SK-N-SH (cell line): ENCODE measurements around the gene FBXL15. TPM values are rescaled to one million over a fixed set of nuclear protein-coding genes. Genes with fewer than 3 reads are reported as not detected.

Source experiments
- CTCF ChIA-PET: fragments of 300-600, 350-600 bp; formaldehyde crosslinking; extraction: SDS; loops from one replicate; lab custom pipeline; 2021; lab: Yijun Ruan, JAX
- POLR2A ChIA-PET: fragments of 350-600 bp; sonication (Branson Sonifier 250); formaldehyde crosslinking; extraction: SDS; loops from one replicate; lab custom pipeline; 2020; ENCODE audit warnings: antibody characterized with exemption, inconsistent platforms; lab: Yijun Ruan, JAX
- DNase-seq: peaks from one replicate; pipeline ENCODE4 v3.0.0; 2012
- H2AFZ ChIP-seq: fragments of 200-600 bp; sonication (generic); 2 replicates; pipeline ENCODE4 v1.8.1; 2016; ENCODE audit warnings: antibody characterized with exemption, mild to moderate bottlenecking, low read depth
- H3F3A ChIP-seq: fragments of 200-600 bp; sonication (generic); replicated peaks from 2 replicates; pipeline ENCODE3; 2016; ENCODE audit warnings: antibody characterized with exemption, mild to moderate bottlenecking; ENCODE audit not compliant: insufficient read depth
- H3K27ac ChIP-seq, 2 experiments: fragments of 200-500 bp in 1 of 2; fragments of 200-600 bp in 1 of 2; sonication (Bioruptor generic) in 1 of 2; sonication (generic), shearing (Covaris generic) in 1 of 2; 2 replicates each; pipeline versions ENCODE4 v1.5.1 to v1.6.1; 2014 to 2016; ENCODE audit warnings: low read depth in 2 of 2, inconsistent platforms in 1 of 2, low read length in 1 of 2, mild to moderate bottlenecking in 1 of 2, mixed read lengths in 1 of 2
- H3K27me3 ChIP-seq: fragments of 200-600 bp; sonication (generic), shearing (Covaris generic); 2 replicates; pipeline ENCODE4 v1.6.1; 2016; ENCODE audit warnings: mixed run types; ENCODE audit not compliant: insufficient read depth
- H3K36me3 ChIP-seq, 2 experiments: fragments of 200-500 bp in 1 of 2; fragments of 200-600 bp in 1 of 2; sonication (Bioruptor generic) in 1 of 2; sonication (generic) in 1 of 2; replicated peaks in 1 of 2; 2 replicates each; pipeline versions ENCODE3 to v1.5.1; 2014 to 2016; ENCODE audit warnings: low read length in 1 of 2, mild to moderate bottlenecking in 1 of 2; ENCODE audit not compliant: insufficient read depth in 2 of 2, control insufficient read depth in 1 of 2
- H3K4me1 ChIP-seq, 2 experiments: fragments of 200-500 bp in 1 of 2; fragments of 200-600 bp in 1 of 2; sonication (Bioruptor generic) in 1 of 2; sonication (generic), shearing (Covaris generic) in 1 of 2; 2 replicates each; pipeline versions ENCODE4 v1.5.1 to v1.6.1; 2014 to 2016; ENCODE audit warnings: low read depth in 1 of 2, low read length in 1 of 2, mixed run types in 1 of 2; ENCODE audit not compliant: insufficient read depth in 2 of 2, control insufficient read depth in 1 of 2
- H3K4me2 ChIP-seq: fragments of 200-600 bp; sonication (generic), shearing (Covaris generic); 2 replicates; pipeline ENCODE4 v1.6.1; 2017; ENCODE audit warnings: mixed run types
- H3K4me3 ChIP-seq, 2 experiments: fragments of 200-500 bp in 1 of 2; fragments of 200-600 bp in 1 of 2; sonication (Bioruptor generic) in 1 of 2; sonication (generic), shearing (Covaris generic) in 1 of 2; 2 replicates each; pipeline versions ENCODE4 v1.5.1 to v1.8.1; 2014 to 2016; ENCODE audit warnings: low read depth in 2 of 2, inconsistent platforms in 1 of 2, low read length in 1 of 2, mild to moderate bottlenecking in 1 of 2, mixed read lengths in 1 of 2, moderate library complexity in 1 of 2
- H3K79me2 ChIP-seq: fragments of 200-600 bp; sonication (generic); 2 replicates; pipeline ENCODE4 v1.8.1; 2017; ENCODE audit warnings: mild to moderate bottlenecking; ENCODE audit not compliant: insufficient read depth
- H3K9ac ChIP-seq: fragments of 200-600 bp; sonication (generic); 2 replicates; pipeline ENCODE4 v1.6.1; 2017; ENCODE audit warnings: mixed run types
- H3K9me2 ChIP-seq: fragments of 200-600 bp; sonication (generic); 2 replicates; pipeline ENCODE4 v1.6.1; 2017; ENCODE audit warnings: mixed run types
- H3K9me3 ChIP-seq: fragments of 200-600 bp; sonication (generic); 2 replicates; pipeline ENCODE4 v1.6.1; 2017; ENCODE audit warnings: mixed run types, mild to moderate bottlenecking, moderate library complexity
- H4K20me1 ChIP-seq: fragments of 200-600 bp; sonication (generic); 2 replicates; pipeline ENCODE4 v1.6.1; 2017; ENCODE audit warnings: mild to moderate bottlenecking, mixed run types; ENCODE audit not compliant: insufficient read depth
- EP300 ChIP-seq, 2 experiments: IDR thresholded peaks; 2 replicates each; pipeline versions ENCODE4 v1.4.0 to v1.6.1; 2012; ENCODE audit warnings: borderline replicate concordance in 1 of 2, low read depth in 1 of 2, low read length in 1 of 2
- FOXM1 ChIP-seq: IDR thresholded peaks from 2 replicates; pipeline ENCODE4 v1.4.0; 2012; ENCODE audit warnings: low read depth, mild to moderate bottlenecking
- JUND ChIP-seq: IDR thresholded peaks from 2 replicates; pipeline ENCODE4 v1.4.0; 2012
- MEF2A ChIP-seq: IDR thresholded peaks from 2 replicates; pipeline ENCODE4 v1.4.0; 2012; ENCODE audit warnings: low read depth, borderline replicate concordance
- MXI1 ChIP-seq: IDR thresholded peaks from 2 replicates; pipeline ENCODE4 v1.6.1; 2012; ENCODE audit warnings: mild to moderate bottlenecking, low read depth, low read length, improper control_type of control experiment
- NRF1 ChIP-seq: IDR thresholded peaks from 2 replicates; pipeline ENCODE4 v1.6.1; 2012; ENCODE audit warnings: low read depth, mild to moderate bottlenecking, low read length
- RCOR1 ChIP-seq: fragments of 150-350 bp; IDR thresholded peaks from 2 replicates; pipeline ENCODE4 v1.6.1; 2017; ENCODE audit warnings: antibody characterized with exemption, low read length
- RXRA ChIP-seq: IDR thresholded peaks from 2 replicates; pipeline ENCODE4 v1.4.0; 2012; ENCODE audit warnings: low read depth, mild to moderate bottlenecking, borderline replicate concordance
- SIN3A ChIP-seq: IDR thresholded peaks from 2 replicates; pipeline ENCODE4 v1.6.1; 2012; ENCODE audit warnings: low read depth, mild to moderate bottlenecking, low read length, moderate library complexity, borderline replicate concordance
- YY1 ChIP-seq: IDR thresholded peaks from 2 replicates; pipeline ENCODE4 v1.4.0; 2012; ENCODE audit warnings: low read depth, mild to moderate bottlenecking
- WGBS: methylation state at CpG from one replicate; pipeline ENCODE4 v1.1.6; 2017; ENCODE audit warnings: low lambda C conversion rate; 5-methylcytosine and 5-hydroxymethylcytosine counted together
- polyA plus RNA-seq, 3 experiments: library from polyadenylated mRNA; depleted of rRNA; stranded (reverse); fragments of >200 nt; gene quantifications; 2 replicates each; pipeline ENCODE4 v1.2.3, GENCODE V29; 2012
- TF ChIP-seq, protein P1 (sequence below): IDR thresholded peaks from 2 replicates; pipeline ENCODE4 v1.4.0; 2012; ENCODE audit warnings: low read depth, borderline replicate concordance
- TF ChIP-seq, protein P2 (sequence below): IDR thresholded peaks from 2 replicates; pipeline ENCODE4 v1.4.0; 2012; ENCODE audit warnings: low read depth
- TF ChIP-seq, protein P3 (sequence below): fragments of 150-350 bp; IDR thresholded peaks from 2 replicates; pipeline ENCODE4 v1.6.1; 2016; ENCODE audit warnings: mild to moderate bottlenecking, low read depth, low read length

FBXL15 gene
- polyA plus RNA-seq, 1 of the 3 experiments (the other 2 are of a cell fraction) = 17.2 TPM

DNA sequence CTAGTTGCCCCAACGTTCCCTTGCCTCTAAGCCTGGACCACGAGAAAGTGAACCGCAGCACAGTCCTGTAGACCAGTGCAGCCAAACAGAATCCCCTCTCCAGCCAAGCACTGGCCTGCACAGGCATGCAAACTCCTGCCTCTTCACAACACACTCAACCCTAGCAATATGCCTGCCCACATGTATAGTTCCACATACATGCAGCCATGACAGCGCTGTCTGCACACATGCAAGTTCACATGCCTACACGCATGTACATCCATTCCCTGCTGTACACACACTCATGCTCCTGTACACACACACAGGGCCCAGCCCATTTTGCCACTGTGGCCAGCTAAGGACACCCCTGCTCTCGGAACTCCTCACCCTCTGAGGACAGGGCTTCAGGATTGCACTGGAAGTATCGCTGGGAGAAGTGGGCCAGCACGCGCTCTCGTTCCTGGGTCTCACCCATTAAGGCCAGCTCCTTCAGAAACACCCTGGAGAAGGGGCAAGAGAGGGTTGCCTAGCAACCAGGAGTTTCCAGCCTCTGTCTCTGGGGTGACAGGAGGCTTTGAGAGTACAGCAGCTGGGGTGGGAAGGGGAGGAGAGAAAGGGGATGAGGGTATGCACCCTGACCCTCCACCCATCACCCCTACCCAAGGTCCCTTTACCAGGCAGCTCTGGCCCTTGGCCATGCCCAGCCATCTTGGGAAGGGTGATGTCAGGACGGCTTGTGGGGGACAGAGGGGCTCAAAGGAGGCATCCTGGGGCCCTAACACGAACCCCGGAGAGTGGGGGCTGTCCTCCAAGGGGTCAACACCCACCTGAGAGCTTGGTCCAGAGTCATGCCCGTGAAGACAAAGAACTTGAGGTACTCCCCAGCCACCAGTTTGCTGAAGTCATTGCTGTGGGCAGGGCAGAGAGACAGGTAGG is 9.0 kb upstream of the FBXL15 start:
- ChIA-PET POLR2A (no interaction called here), CTCF (interaction anchor here (1.1 to 18.3 kb wide), 4 partner anchors 10 to 182 kb away, joined by 3 to 359 read pairs (median 24); partner anchors contain the start of genes FBXL15 and NFKB2)
- WGBS = 86% methylated on average over 12 of the region's 14 CpGs
- no peaks in the 10 kb centered on the region for H4K20me1 ChIP-seq
- DNase-seq = no peak
- H2AFZ ChIP-seq = no peak overlapping the region
- H3K79me2 ChIP-seq = no peaks in the 10 kb centered on the region
- no peak overlapping the region for H3K4me3 ChIP-seq
- no peak for TF ChIP-seq FOXM1
- TF ChIP-seq YY1 = no peak
- no peak for TF ChIP-seq RXRA
- TF ChIP-seq, protein P1, sequence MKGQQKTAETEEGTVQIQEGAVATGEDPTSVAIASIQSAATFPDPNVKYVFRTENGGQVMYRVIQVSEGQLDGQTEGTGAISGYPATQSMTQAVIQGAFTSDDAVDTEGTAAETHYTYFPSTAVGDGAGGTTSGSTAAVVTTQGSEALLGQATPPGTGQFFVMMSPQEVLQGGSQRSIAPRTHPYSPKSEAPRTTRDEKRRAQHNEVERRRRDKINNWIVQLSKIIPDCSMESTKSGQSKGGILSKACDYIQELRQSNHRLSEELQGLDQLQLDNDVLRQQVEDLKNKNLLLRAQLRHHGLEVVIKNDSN = no peak
- TF ChIP-seq RCOR1 = no peak
- TF ChIP-seq MXI1 = no peak
- TF ChIP-seq JUND = no peak
- no peak for TF ChIP-seq MEF2A
- TF ChIP-seq, protein P2, sequence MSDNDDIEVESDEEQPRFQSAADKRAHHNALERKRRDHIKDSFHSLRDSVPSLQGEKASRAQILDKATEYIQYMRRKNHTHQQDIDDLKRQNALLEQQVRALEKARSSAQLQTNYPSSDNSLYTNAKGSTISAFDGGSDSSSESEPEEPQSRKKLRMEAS = no peak
- TF ChIP-seq, protein P3, sequence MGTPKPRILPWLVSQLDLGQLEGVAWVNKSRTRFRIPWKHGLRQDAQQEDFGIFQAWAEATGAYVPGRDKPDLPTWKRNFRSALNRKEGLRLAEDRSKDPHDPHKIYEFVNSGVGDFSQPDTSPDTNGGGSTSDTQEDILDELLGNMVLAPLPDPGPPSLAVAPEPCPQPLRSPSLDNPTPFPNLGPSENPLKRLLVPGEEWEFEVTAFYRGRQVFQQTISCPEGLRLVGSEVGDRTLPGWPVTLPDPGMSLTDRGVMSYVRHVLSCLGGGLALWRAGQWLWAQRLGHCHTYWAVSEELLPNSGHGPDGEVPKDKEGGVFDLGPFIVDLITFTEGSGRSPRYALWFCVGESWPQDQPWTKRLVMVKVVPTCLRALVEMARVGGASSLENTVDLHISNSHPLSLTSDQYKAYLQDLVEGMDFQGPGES = no peak
- no peak for TF ChIP-seq NRF1
- no peak for TF ChIP-seq EP300 (IDR thresholded peaks at IDR 0.05; ENCODE audit: borderline replicate concordance in 1 of 2, low read depth in 1 of 2, low read length in 1 of 2)
- no peak for TF ChIP-seq SIN3A
- H3K27me3 ChIP-seq = no peaks in the 10 kb centered on the region
- H3K27ac ChIP-seq = no peak overlapping the region
- H3K9ac ChIP-seq = no peak overlapping the region
- no peak overlapping the region for H3K4me2 ChIP-seq
- no peaks in the 10 kb centered on the region for H3K36me3 ChIP-seq
- no peaks in the 10 kb centered on the region for H3K9me3 ChIP-seq
- H3K4me1 ChIP-seq = peaks cover 0 to 31% of the 10 kb centered on the region in 2 experiments; a peak in 2 of 4 replicates
- no peaks in the 10 kb centered on the region for H3K9me2 ChIP-seq
- H3F3A ChIP-seq = no peaks in the 10 kb centered on the region

DNA sequence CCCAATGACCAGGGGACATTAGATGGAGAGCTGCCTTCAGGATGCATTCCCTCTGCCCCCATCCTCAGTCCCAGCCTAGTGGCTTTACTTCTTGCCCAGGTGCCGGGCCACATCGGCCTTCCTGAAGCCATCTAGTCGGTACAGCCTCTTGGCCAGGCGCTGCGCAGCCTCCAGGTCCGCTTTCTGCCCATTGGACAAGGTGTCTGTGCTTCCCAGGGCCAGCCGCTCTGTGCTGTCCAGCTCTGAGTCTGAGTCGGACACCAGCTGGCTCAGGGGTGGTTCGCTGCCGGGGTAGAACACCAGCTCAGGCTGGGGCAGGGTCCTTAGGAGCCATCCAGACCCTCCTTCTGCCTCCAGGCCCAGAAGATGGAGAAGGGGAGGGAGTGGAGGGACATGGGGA is 8.3 kb upstream of the FBXL15 start:
- ChIA-PET CTCF (interaction anchor here (2.1 to 18.3 kb wide), 3 partner anchors 10 to 182 kb away, joined by 7 to 359 read pairs (median 42); partner anchors contain the start of genes FBXL15 and NFKB2), POLR2A (interaction anchor here (0.6 kb wide), 1 partner anchor 290 kb away, joined by 3 read pairs; no protein-coding TSS in a partner anchor)
- Histone ChIP-seq H3K27ac (no peak overlapping the region), H3F3A (no peaks in the 10 kb centered on the region), H3K4me2 (no peak overlapping the region), H2AFZ (no peak overlapping the region), H3K79me2 (no peaks in the 10 kb centered on the region), H3K27me3 (no peaks in the 10 kb centered on the region), H3K4me1 (peaks cover 0 to 31% of the 10 kb centered on the region in 2 experiments; a peak in 2 of 4 replicates), H3K4me3 (no peak overlapping the region), H4K20me1 (no peaks in the 10 kb centered on the region), H3K9me3 (no peaks in the 10 kb centered on the region), H3K9ac (no peak overlapping the region), H3K9me2 (no peaks in the 10 kb centered on the region), H3K36me3 (no peaks in the 10 kb centered on the region)
- no peak for DNase-seq
- TF ChIP-seq, protein P1 = no peak
- no peak for TF ChIP-seq YY1
- WGBS = 68% methylated on average over 10 of the region's 10 CpGs
